Activated CD4-positive, alpha-beta memory T cell treated with anti-CD3 and anti-CD28 coated beads, Interleukin-2, amount 10 ng/mL, durations not matched to agents 7 days and 5 days (primary cell): ENCODE data around the gene TNIP3. TPM values are rescaled to one million over a fixed set of nuclear protein-coding genes. Genes with fewer than 3 reads are reported as not detected.

Experiments
- CTCF ChIA-PET: fragments of 350-600 bp; sonication (Branson Sonifier 250); formaldehyde crosslinking; loops from one replicate; lab custom pipeline; 2021; ENCODE audit warnings: antibody characterized with exemption, inconsistent platforms; lab: Charles Lee
- POLR2A ChIA-PET: fragments of 350-600 bp; sonication (Branson Sonifier 250); formaldehyde crosslinking; loops from one replicate; lab custom pipeline; 2021; ENCODE audit warnings: antibody characterized with exemption; lab: Charles Lee
- DNase-seq: peaks from one replicate; pipeline ENCODE4 v3.0.0-alpha.2; 2020
- H3K27ac Mint-ChIP-seq: one replicate; pipeline ENCODE4 v1.8.0; 2021; ENCODE audit warnings: mild to moderate bottlenecking, mixed read lengths
- H3K27me3 Mint-ChIP-seq: one replicate; pipeline ENCODE4 v1.8.0; 2021; ENCODE audit warnings: mixed read lengths
- H3K36me3 Mint-ChIP-seq: one replicate; pipeline ENCODE4 v1.8.0; 2021; ENCODE audit warnings: low read depth, mixed read lengths
- H3K4me1 Mint-ChIP-seq: one replicate; pipeline ENCODE4 v1.8.0; 2021; ENCODE audit warnings: mixed read lengths
- H3K4me3 Mint-ChIP-seq: one replicate; pipeline ENCODE4 v1.8.0; 2021; ENCODE audit warnings: mild to moderate bottlenecking, mixed read lengths
- H3K9me3 Mint-ChIP-seq: one replicate; pipeline ENCODE4 v1.8.0; 2021; ENCODE audit warnings: mixed read lengths
- total RNA-seq, 2 experiments: library from RNA; stranded (reverse); gene quantifications; one replicate each; pipeline ENCODE4 v1.2.3, GENCODE V29; 2021

Gene TNIP3
- total RNA-seq, 2 experiments from 2014 or later = 1.2 to 1.6 TPM

GRCh38 chr4:121148621-121149020, 15.5 kb downstream of the TNIP3 start:
- no peak overlapping the region for H3K27ac Mint-ChIP-seq
- POLR2A ChIA-PET = no interaction called here
- CTCF ChIA-PET = interaction anchor here (1.5 kb wide), 1 partner anchor 43 kb away, joined by 4 read pairs; no protein-coding TSS in a partner anchor
- no peaks in the 10 kb centered on the region for H3K9me3 Mint-ChIP-seq
- peaks cover 3% of the 10 kb centered on the region for H3K27me3 Mint-ChIP-seq
- no peak overlapping the region for H3K4me3 Mint-ChIP-seq
- H3K36me3 Mint-ChIP-seq = no peaks in the 10 kb centered on the region
- H3K4me1 Mint-ChIP-seq = peaks cover 22% of the 10 kb centered on the region
- DNase-seq = no peak

DNA sequence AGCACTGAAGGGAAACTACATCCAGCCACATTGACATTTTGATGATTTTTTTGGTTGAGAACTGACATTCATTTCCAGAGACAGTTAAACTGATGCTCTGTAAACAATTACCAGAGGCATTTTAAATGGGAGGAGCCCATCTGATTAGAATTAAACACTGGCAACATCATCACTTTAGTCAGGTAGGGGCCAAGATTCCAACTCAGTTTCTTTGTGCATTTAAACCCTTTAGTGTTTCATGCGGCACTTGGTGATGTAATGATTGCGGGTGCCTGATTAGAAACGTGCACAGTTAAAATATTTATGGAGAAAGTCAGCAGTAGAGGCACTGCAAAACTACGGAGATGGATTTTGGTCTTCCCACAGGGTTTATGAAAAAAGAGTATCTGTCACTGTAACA, 16.1 kb downstream of the TNIP3 start:
- Mint-ChIP-seq H3K27ac (no peak overlapping the region), H3K36me3 (no peaks in the 10 kb centered on the region), H3K27me3 (peaks cover 3% of the 10 kb centered on the region), H3K9me3 (no peaks in the 10 kb centered on the region), H3K4me3 (no peak overlapping the region), H3K4me1 (peaks cover 16% of the 10 kb centered on the region)
- POLR2A ChIA-PET = no interaction called here
- CTCF ChIA-PET = no interaction called here
- DNase-seq = no peak

DNA sequence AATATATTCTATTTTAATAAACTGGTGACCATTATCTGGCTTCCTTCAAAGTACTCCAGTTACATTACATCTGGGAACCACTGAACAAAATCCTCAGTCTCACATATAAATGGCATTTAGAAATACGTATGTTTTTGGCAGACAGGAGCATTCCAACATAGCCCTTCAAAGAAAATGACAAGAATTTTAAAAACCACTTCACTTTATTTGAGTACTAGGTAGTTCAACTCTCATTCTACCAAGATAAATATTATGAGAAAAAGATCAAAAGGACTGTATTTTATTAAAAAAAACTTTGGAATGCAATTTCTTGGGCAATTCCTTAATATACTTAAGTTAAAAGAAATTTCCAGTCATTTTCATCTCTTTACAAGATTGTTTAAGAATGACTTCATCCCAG, 17.6 kb downstream of the TNIP3 start:
- no peaks in the 10 kb centered on the region for H3K36me3 Mint-ChIP-seq
- CTCF ChIA-PET = no interaction called here
- no peak for DNase-seq
- no peak overlapping the region for H3K27ac Mint-ChIP-seq
- no peaks in the 10 kb centered on the region for H3K9me3 Mint-ChIP-seq
- peaks cover 11% of the 10 kb centered on the region for H3K4me1 Mint-ChIP-seq
- H3K27me3 Mint-ChIP-seq = peaks cover 3% of the 10 kb centered on the region
- POLR2A ChIA-PET = no interaction called here
- no peak overlapping the region for H3K4me3 Mint-ChIP-seq

DNA sequence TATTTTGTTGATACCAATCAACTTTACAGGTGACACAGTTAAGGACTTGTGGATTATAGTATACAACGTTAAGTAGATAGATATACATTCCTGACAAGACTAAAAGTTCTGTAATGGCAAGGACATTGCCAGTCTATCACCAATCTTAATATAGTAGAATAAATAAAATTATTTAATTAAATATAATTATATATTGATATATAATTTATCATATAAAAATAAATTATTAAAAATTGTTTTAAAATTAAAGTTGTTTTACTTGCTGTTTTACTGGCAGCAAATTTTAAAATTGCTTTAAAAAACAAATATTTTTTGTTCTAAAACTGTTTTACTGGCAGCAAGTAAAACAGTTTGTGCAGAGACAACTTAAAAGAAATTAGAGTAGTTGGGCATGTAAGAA, 18.7 kb downstream of the TNIP3 start:
- ChIA-PET CTCF (interaction anchor here (0.9 kb wide), 1 partner anchor 14 kb away, joined by 3 read pairs; no protein-coding TSS in a partner anchor), POLR2A (no interaction called here)
- Mint-ChIP-seq H3K27ac (no peak overlapping the region), H3K27me3 (peaks cover 3% of the 10 kb centered on the region), H3K36me3 (no peaks in the 10 kb centered on the region), H3K4me1 (peaks cover 3% of the 10 kb centered on the region), H3K4me3 (no peak overlapping the region), H3K9me3 (no peaks in the 10 kb centered on the region)
- DNase-seq = no peak

DNA sequence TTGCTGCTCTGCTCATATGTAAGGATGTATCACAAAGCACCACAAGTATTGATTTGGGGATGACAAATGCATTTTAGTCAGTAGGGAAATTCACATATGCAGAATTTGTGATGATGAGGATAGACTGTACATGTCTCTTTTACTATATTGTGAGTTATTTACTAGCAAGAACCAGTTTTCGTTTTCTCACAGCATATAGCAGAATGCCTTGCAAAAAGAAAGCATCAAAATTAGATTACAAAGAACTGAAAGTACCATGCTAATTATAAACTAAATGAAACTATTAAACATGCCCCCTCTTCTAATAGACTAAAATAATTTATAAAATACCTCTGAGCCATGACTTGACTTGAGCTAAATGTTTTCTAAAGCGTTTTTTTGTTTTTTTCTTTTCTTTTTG, 20.1 kb downstream of the TNIP3 start:
- CTCF ChIA-PET = no interaction called here

GRCh38 chr4:121143131-121143530, 21.0 kb downstream of the TNIP3 start:
- CTCF ChIA-PET = no interaction called here
- Mint-ChIP-seq H3K27me3 (peaks cover 3% of the 10 kb centered on the region), H3K4me1 (peaks cover 22% of the 10 kb centered on the region), H3K36me3 (peaks cover 9% of the 10 kb centered on the region), H3K9me3 (no peaks in the 10 kb centered on the region), H3K4me3 (no peak overlapping the region), H3K27ac (no peak overlapping the region)
- no peak for DNase-seq
- POLR2A ChIA-PET = no interaction called here

More for the DNA sequence above, 20.1 kb downstream of the TNIP3 start:
- peaks cover 14% of the 10 kb centered on the region for H3K4me1 Mint-ChIP-seq
- H3K27ac Mint-ChIP-seq = no peak overlapping the region
- peaks cover 3% of the 10 kb centered on the region for H3K27me3 Mint-ChIP-seq
- H3K36me3 Mint-ChIP-seq = peaks cover 6% of the 10 kb centered on the region
- no peak for DNase-seq
- H3K4me3 Mint-ChIP-seq = no peak overlapping the region
- no peaks in the 10 kb centered on the region for H3K9me3 Mint-ChIP-seq
- POLR2A ChIA-PET = no interaction called here

- CTCF ChIA-PET = no interaction called here
These were observed 23.2 kb downstream of the TNIP3 start for GRCh38 chr4:121140716-121141460.

GRCh38 chr4:121139533-121140222, 24.4 kb downstream of the TNIP3 start:
- ChIA-PET POLR2A (no interaction called here), CTCF (interaction anchor here (1.2 kb wide), 1 partner anchor 1083 kb away, joined by 3 read pairs; no protein-coding TSS in a partner anchor)
- Mint-ChIP-seq H3K4me1 (peaks cover 28% of the 10 kb centered on the region), H3K4me3 (no peak overlapping the region), H3K27me3 (no peaks in the 10 kb centered on the region), H3K27ac (no peak overlapping the region), H3K36me3 (peaks cover 9% of the 10 kb centered on the region), H3K9me3 (no peaks in the 10 kb centered on the region)
- DNase-seq = no peak

More at GRCh38 chr4:121140716-121141460, 23.2 kb downstream of the TNIP3 start:
- Mint-ChIP-seq H3K4me1 (peaks cover 28% of the 10 kb centered on the region), H3K27ac (no peak overlapping the region), H3K4me3 (no peak overlapping the region), H3K36me3 (peaks cover 9% of the 10 kb centered on the region), H3K9me3 (no peaks in the 10 kb centered on the region), H3K27me3 (no peaks in the 10 kb centered on the region)
- DNase-seq = no peak
- POLR2A ChIA-PET = interaction anchor here (0.7 kb wide), 1 partner anchor 629 kb away, joined by 3 read pairs; no protein-coding TSS in a partner anchor

GRCh38 chr4:121138039-121138825, 25.9 kb downstream of the TNIP3 start:
- no peak for DNase-seq
- Mint-ChIP-seq H3K27ac (no peak overlapping the region), H3K4me1 (peaks cover 28% of the 10 kb centered on the region), H3K9me3 (no peaks in the 10 kb centered on the region), H3K27me3 (no peaks in the 10 kb centered on the region), H3K4me3 (no peak overlapping the region), H3K36me3 (peaks cover 9% of the 10 kb centered on the region)
- ChIA-PET POLR2A (no interaction called here), CTCF (interaction anchor here (1.2 kb wide), 1 partner anchor 1082 kb away, joined by 3 read pairs; no protein-coding TSS in a partner anchor)

DNA sequence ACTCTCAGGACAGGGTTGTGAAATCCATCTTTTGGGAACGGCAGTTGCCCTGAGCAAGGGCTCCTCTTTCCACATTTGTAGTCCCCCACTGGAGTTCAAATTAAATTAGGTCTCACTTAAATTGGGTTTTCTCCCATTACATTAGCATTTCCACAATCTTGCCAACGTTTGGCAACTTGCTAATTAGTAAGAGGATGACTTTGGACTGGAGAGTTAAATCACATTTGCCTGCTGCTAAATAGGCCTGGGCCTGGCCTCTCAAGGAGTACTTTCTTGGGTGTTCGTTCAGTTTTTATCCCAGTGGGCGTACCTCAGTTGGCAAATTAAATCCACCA, 33.8 kb downstream of the TNIP3 start:
- Mint-ChIP-seq H3K36me3 (peaks cover 3% of the 10 kb centered on the region), H3K4me1 (peaks cover 19% of the 10 kb centered on the region), H3K9me3 (no peaks in the 10 kb centered on the region), H3K4me3 (no peak overlapping the region), H3K27me3 (peaks cover 1% of the 10 kb centered on the region), H3K27ac (no peak overlapping the region)
- CTCF ChIA-PET = no interaction called here
- DNase-seq = no peak
- POLR2A ChIA-PET = no interaction called here

DNA sequence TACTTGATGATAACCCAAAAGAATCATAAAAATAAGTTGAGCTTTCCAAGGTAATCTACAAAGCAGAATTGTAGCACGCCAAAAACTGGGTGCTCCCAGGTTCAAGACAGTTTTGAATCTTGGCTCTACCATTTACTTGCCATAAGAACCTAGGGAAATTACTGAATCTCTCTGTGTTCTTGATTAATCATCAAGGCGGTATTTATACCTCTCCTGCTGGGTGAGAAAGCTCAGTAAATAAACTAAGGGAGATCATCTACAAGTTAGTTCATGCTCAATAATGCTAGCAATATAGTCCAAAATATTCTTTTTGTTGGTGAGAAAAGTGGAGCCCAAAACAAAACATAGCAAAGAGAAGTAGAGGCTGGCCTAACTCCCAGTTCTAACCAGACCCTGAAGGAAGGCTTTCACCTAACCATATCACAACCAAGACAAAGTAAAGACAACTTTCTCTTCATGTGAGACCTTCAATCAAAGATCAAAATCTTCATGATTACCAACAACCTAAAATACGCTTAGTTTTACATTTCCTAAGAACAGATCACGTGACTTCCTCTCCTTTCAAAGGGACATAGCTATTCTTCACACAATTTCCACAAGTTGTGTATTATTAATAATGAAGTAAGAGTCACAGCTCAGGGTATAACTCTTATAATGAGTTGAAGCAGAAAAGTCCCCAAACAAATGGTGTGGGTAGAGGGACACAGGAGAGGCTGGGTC, 34.4 kb downstream of the TNIP3 start:
- Mint-ChIP-seq H3K4me3 (no peak overlapping the region), H3K36me3 (peaks cover 3% of the 10 kb centered on the region), H3K27me3 (peaks cover 1% of the 10 kb centered on the region), H3K27ac (no peak overlapping the region), H3K4me1 (peaks cover 22% of the 10 kb centered on the region), H3K9me3 (no peaks in the 10 kb centered on the region)
- ChIA-PET CTCF (no interaction called here), POLR2A (no interaction called here)
- DNase-seq = no peak

- DNase-seq = no peak
- Mint-ChIP-seq H3K27me3 (peaks cover 1% of the 10 kb centered on the region), H3K9me3 (no peaks in the 10 kb centered on the region), H3K27ac (no peak overlapping the region), H3K4me1 (peaks cover 22% of the 10 kb centered on the region), H3K4me3 (no peak overlapping the region), H3K36me3 (peaks cover 3% of the 10 kb centered on the region)
- ChIA-PET CTCF (no interaction called here), POLR2A (no interaction called here)
These were observed 37.0 kb downstream of the TNIP3 start for GRCh38 chr4:121127100-121127499.
